HG03066 (cell line): ENCODE measurements around the gene DLX1.
"Not testable (repeated sequence)": the region's sequence is repeated elsewhere in the genome, so short reads cannot be mapped to it uniquely, and the experiment has no call there.

Experiments
- ATAC-seq: cut with Tn5 transposase; IDR thresholded peaks from one replicate; pipeline ENCODE4 v1.9.1; 2021; ENCODE audit warnings: low read depth; ENCODE audit not compliant: unreplicated experiment

The DLX1 gene

DNA sequence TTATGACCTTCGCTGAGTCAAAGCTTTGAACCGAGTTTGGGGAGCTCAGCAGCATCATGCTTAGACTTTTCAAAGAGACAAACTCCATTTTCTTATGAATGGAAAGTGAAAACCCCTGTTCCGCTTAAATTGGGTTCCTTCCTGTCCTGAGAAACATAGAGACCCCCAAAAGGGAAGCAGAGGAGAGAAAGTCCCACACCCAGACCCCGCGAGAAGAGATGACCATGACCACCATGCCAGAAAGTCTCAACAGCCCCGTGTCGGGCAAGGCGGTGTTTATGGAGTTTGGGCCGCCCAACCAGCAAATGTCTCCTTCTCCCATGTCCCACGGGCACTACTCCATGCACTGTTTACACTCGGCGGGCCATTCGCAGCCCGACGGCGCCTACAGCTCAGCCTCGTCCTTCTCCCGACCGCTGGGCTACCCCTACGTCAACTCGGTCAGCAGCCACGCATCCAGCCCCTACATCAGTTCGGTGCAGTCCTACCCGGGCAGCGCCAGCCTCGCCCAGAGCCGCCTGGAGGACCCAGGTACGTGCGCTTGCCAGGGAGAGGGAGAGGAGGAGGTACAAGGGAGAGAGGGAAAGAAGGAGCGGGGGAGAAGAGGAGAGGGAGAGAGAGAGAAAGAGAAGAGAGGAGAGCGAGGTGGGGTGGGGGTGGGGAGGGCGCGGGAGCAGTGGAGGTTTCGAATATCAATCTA is at the start of gene DLX1:
DLX1 (plus strand) TSS at position 48 of the 700 bp plus-strand sequence; CDS start at position 219, 171 bp downstream.
- ATAC-seq = no peak

DNA sequence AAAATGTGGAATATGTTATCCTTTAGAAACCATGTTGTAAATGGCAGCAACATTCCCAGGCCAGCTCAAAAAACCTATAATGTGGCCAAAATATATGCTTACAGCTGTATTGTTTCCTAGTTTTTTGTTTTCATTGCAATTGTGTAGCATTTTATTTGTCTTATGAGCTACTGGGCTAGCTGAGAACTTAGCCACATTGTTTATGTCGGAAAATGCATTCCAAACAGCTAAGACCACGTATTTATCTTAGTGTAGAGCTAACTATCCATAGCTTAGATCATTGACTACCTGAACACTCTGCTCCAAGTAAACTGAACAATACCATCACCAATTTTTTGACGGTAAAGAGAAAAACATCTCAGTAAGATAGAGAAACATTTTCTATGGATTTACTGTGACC is 47.2 kb upstream of the DLX1 start:
- ATAC-seq = no peak

DNA sequence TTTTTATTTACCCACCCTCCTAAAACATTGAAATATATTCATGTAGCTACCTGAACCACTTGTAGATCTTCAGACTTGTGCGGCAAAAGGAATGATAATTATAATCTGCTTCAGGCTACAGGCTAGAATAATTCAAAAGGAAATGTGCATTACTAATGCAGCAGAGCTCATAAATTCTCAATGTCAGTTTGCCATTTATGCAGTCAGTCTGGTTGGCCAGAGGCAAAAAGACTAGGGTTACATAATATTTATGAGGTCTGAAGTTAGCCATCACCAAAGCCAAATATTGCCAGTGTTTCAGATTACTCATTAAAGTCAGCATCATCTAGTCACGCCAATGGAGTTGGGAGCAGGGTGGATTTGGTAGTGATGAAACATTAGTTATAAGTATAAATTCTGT is 46.7 kb upstream of the DLX1 start:
- no peak for ATAC-seq

DNA sequence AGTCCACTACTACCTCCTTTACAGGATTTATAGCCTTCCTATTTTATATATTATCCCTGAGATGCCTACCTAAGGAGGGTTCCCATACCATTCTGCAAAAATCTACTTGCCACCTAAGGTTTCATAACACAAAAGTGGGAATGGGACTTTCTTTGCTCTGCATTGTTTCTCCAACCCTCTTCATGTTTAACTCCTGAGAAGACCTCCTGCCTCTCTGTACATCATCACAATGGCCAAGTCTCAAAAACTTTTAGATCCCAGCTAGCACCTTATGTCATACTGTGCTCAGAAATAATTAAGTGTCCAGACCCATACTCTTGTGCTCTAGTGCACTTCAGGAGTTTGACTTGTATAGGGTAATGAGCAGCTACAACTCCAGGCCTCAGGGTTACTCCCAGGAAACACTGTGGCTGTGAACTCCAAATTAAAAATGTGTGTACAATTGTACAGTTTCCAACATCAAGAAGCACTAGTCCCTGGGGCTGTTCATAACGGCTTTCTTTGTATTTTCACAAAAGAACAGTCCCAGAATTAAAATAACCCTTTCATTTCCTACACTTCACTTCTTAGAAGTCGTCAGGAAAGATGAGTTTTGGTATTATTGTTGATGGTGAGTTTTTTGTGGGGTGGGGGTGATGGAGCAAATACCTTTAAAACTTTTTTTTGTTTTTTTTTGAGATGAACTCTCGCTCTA is 46.1 kb upstream of the DLX1 start:
- ATAC-seq = no peak

DNA sequence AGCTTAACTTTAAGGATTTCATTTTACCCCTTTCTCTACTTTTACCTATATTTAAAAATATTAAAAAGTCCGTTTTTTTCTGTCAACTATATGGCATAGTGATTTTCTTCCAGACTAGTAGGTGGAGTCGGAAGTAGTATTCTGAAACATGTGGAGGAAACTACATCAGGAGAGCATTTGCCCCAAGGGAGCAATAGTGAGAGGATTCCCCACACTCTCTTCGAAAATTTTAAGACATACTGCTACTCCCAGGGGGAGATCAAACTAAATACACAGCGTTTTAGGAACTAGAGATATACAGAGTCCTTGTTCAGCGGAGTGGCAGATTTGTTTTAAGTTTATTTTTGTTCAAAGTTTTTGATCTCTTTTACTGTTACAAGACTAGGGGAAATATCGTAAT is 45.0 kb upstream of the DLX1 start:
- ATAC-seq = no peak

DNA sequence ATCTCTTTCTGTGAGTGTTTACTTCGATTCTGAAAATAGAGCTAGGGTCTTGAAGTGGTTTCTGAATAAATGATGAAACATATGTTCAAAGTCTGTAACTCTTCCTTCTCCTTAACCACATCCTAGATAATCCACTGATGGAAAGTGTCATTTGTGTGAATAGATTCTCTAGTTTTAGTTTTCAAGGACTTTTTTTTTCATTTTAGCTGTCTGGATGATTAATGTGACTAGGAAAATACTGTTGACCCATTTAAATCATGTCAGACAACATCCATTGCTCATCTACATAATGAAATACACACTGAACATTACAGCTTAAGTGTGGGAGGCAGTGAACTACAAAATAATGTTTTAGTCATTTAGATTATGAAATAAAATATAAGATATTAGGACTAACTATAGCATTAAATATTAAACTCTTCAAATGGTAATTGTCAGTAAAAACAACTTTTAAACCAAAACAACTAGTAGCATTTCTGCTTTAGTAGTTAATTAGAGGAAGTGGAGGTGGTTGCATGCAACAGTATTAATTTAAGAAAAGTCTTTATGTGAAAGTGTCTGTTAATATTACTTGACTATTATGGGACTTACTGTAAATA is 39.1 kb upstream of the DLX1 start:
- ATAC-seq = no peak

DNA sequence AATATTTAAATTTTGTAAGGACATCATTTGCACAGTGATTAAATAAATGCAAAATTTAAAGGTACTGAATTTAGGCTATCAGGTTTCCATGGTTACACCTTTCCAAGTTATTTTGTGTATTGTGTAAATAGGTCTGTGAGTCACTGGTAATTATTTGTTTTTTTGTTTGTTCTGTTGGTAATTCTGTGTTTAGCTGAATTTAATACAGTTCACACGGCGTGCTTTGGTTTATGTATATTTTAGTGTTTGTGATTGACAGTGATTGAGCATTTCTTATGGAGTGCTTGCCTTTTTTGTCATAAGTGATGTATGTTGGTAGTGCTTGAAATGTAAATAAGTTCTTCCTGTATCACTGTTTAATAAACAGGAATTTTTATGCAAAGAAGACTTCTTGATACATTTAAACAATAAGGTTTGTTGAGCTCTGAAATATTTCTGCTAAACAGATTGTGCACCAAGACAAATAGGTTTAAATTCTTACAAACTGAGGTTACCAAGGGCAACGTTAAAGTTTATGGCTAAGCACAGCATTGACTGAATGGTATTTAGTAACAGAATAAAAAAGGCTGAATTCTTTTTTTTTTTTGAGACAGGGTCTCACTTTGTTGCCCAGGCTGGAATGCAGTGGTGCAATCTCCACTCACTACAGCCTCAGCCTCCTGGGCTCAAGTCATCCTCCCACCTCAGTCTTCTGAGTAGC is 38.3 kb upstream of the DLX1 start:
- ATAC-seq = no peak

DNA sequence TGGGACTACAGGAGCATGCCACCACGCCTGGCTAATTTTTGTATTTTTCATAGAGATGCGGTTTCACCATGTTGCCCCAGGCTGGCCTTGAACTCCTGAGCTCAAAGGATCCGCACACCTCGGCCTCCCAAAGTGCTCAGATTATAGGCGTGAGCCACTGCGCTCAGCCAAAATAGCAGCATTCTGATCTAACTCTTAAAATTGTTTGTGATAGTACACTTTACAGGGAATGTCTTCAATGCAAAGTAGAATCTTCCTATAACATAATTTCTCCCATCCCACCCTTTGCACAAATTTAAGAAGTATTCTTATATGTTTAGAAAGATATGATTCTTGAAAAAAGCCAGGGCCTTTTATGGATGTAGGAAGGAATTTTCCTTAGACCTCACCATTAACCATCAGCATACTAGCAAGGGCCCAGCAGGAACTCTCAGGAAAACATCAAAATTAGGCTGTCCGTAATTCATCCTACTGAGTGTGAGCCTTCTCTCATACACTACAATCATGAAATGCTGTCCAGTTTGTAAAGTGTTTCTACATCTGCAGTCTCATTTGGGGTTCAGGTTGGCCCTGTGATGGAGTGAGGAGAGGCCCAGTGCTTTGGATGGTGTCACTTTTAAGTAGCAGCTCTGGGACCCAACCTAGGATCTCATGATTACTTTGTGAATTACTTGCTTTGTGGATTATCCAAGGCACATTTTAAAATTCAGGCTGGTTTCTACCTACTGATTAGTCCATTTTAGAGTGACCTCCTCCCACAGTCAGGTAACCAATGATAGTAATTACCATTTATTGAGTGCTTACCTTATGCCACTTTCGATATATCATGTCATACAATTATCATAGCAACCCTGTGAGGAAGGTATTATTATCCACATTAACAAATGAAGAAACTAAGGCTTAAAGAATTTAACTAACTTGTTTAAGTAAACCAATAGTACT is 37.5 kb upstream of the DLX1 start:
- no peak for ATAC-seq

DNA sequence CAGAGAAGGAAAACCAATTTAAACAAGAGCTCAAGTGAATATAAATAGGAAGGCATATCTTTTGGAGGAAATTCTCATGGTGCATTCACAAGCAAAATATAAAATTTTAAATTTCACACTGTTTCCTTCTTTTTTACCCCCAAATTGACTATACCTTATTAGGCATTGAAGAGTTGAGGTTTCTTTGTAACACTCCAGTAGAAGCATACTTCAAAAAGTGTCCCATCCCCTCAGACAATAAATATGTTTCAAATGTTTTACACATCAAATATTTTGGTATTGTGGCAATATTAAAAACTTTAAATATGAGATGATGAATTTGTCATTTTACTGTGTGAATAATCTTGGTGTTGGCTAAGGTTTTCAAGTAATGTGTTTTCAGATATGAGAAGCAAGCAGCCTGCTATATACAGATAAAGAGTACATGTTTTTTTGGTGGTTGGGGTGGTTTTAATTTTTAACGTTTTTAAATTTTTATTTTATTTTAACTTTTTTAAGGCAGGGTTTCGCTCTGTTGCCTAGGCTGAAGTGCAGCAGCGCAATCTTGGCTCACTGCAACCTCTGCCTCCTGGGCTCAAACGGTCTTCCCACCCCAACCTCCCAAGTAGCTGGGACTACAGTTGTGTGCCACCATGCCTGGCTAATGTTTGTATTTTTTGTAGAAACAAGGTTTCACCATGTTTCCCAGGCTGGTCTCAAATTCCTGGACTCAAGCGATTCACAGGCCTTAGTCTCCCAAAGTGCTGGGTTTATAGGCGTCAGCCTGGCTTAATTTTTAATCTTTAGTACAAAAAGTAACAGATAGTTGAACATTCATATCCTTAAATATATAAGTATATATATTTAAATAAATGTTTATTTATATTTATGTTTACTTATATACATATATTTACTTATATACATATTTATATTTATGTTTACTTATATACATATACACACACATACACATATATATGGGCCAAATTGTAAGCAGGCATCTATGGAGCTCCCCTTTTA is 36.5 kb upstream of the DLX1 start:
- ATAC-seq = no peak

DNA sequence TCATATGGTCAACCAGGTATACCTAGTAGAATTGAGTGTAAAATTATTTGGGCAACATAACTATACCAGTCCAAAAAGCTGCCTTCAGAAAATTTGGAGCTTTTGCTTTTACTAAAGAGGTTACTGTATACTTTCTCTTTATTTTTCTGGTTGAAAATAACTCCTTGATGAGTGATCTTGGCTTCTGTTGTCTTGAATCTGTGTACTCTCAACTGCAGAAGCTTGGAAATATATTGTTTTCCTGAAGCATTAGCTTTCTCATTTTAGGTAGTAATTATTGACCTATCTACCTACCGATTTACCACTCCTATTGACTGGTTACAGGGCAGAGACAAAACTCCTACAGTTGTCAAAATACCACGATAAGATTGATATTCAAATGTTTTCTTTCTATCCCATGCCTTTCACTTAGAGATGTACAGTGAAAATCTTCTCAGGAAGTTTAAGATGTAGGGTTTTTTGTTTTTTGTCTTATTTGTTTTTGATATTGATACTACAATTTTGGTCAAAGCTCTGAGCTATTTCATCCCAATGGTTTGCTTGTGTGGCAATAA is 35.7 kb upstream of the DLX1 start:
- ATAC-seq = no peak

DNA sequence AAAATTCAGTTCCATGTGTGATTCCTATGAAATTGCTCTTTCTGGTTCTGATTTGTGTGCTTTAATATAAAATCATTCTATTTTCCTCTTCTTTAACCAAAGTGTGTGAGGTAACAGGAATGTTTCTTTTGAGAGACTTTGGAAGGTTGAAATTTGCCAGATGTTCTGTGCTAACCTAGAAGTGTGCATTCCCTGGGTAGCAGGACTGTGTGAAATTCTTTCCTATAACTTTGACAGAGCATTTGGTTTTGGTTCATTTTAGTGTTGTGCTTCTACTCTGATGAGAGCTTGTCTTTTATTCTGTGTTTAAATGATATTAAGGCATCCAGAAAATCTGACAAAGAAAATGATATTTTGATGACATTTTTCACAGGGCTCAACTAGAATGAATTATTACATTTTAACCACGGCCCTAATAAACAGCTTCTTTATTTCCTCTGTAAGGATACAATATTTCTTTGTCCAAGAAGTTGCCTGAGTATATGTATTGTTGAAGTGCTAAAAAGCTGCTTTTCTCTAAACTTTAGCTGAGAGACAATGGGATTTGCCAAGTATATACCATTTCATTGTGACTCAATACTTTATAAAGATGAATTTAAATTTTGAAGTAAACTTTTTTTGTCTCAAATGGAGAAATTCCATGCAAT is 34.7 kb upstream of the DLX1 start:
- no peak for ATAC-seq

DNA sequence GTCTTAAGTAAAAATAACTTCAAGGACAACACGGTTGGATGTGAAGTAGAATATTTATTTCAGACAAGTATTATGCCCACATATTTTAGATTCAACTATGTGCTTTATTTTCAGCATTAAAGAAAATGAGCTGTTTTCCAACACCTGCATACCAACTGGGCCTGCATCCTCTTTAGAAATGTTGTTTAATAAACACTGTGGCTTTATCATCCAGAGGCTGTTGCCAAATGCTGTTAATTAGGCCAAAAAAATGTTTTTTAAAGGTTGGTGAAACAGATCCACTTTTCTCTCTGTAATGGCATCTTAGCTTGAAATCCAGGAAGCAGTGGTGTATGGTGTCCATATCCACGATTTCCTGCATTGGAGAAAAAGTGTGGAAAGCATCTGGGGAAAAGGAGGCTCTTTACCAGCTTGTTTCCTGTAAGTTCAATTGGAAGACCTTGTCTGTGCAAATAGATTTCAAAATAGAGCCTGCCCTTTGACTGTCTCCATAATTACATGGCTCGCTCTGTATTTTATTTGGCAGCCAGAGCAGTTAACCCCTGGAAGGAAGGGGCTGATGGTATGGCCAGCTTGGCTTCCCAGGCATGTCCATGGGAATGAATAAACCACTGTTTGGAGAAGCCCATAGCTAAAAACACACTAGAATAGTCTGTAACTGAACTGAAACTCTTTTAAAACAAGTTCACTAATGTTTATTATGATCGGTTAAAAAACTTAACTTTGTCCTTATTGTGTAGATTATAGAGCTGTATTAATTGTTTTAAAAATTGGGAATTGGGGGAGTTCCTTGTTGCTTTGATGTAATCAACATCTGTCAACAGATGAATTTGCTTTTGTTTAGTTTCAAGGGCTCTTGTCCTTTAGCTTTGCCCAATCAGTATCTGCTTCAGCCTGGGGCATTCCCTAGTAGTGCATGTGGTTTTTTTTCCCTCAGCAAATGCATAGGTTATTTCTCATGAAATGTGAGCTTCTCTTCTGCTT is 33.0 kb upstream of the DLX1 start:
- no peak for ATAC-seq

DNA sequence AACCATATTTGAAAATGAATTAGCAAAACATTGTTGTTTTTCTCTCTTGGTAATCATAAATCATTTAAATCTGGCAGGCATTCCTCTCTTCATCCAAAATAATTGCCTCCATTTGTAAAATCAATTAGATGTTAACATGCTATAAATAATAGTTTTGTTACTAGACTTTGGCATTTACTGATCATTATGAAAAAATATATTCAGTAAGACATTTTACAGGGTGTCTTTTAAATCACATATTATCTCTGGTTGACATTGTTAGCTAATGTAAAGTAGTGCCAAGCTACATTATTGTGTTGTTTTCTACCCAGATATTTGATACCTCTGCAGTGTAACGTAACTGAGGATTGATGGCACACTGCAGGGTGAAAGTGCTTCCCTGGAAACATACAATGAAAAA is 31.8 kb upstream of the DLX1 start:
- ATAC-seq = no peak

DNA sequence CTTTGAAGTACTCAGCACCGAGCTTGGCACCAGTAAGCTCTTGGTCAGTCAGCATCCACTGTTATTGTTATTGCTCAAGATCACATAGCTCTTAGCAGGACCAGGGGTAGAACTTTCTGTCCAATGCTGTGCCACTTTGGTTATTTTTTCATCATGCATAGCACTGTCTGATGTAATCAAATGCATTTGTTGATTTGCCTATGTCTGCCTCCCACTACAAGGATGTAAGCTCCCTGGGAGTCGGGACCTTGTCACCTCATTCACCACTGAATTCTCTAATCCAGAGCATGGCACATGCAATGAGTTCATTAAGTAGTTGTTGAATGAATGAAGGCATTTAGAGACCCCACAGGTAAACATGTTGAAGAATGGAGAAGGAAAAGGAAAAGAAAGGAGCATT is 29.0 kb upstream of the DLX1 start:
- ATAC-seq = no peak

DNA sequence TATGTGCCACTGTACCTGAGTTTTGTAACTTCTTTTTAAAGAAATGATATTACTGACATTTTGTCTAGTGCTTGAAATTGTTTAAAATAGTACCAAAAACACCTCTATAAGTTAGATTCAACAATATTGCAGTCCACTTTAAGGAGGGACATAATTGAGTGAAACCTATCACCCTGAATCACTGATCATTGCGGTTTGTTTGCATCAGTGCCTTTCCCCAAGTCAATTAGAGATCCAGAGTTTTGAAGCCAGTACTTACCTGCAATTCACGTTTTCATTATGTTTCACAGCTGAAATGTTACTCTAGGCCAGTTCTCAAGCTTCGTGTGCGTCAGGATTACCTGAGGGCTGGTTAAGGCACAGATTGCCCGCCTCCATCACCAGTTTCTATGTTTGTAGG is 26.6 kb upstream of the DLX1 start:
- no peak for ATAC-seq

DNA sequence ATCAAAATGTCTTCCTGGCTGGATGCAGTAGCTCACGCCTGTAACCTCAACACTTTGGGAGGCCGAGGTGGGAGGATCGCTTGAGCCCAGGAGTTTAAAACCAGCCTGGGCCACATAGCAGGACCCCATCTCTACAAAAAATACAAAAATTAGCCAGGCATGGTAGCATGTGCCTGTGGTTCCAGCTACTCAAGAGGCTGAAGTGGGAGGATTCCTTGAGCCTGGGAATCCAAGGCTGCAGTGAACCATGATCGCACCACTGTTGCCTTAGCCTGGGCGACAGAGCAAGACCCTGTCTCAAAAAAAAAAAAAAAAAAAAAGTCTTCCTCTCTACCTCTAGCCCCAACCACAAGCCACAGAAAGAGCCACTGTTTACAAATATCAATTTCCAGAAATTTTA is 25.2 kb upstream of the DLX1 start:
- not testable (repeated sequence) for ATAC-seq

DNA sequence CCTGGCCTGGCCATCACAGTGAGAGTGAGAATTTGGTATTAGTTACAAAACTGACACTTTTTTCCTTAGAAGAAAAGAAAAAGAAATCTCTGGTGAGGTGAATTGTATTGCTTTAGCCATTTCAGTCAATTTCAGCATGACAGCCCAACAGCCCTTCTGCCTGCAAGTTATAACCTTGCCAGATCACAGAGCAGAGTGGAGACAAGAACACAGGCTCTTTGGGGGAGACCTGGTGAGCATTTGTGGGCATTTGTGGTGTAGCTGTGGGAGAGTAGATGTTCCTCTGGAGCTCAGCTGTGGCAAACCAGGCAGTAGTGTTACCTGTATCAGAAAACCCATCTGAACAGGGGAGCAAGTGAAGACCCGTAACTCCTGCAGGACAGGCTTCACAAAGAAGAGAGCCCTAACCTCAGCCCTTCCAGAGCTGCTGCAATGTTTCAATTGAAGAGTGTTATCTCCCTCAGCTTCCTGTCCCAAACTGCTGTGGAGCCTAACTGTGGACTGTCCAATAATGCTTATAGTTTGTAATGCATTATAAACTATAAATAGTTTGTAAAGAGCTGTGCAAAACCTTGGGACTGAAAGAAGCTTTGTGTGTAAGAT is 22.8 kb upstream of the DLX1 start:
- ATAC-seq = no peak
